ENCODE results near the gene GPR84. TPM values are rescaled to one million over a fixed set of nuclear protein-coding genes. Genes with fewer than 3 reads are reported as not detected.

GPR84 gene
- total and polyA plus RNA-seq, 2 of the 13 experiments (the other 11 are each of a cell fraction or from before 2014, with no cell fraction given), result not detected

- TF ChIP-seq, protein P1, sequence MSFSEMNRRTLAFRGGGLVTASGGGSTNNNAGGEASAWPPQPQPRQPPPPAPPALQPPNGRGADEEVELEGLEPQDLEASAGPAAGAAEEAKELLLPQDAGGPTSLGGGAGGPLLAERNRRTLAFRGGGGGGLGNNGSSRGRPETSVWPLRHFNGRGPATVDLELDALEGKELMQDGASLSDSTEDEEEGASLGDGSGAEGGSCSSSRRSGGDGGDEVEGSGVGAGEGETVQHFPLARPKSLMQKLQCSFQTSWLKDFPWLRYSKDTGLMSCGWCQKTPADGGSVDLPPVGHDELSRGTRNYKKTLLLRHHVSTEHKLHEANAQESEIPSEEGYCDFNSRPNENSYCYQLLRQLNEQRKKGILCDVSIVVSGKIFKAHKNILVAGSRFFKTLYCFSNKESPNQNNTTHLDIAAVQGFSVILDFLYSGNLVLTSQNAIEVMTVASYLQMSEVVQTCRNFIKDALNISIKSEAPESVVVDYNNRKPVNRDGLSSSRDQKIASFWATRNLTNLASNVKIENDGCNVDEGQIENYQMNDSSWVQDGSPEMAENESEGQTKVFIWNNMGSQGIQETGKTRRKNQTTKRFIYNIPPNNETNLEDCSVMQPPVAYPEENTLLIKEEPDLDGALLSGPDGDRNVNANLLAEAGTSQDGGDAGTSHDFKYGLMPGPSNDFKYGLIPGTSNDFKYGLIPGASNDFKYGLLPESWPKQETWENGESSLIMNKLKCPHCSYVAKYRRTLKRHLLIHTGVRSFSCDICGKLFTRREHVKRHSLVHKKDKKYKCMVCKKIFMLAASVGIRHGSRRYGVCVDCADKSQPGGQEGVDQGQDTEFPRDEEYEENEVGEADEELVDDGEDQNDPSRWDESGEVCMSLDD (CRISPR knock-in tag; IDR thresholded peaks at IDR 0.05; ENCODE audit: borderline replicate concordance), result no peak
- TF ChIP-seq HNF4G (IDR thresholded peaks at IDR 0.05; ENCODE audit: borderline replicate concordance, low read depth, low read length), result no peak; the same call in none of the 2 replicates
- TF ChIP-seq HNF4G (CRISPR knock-in tag; IDR thresholded peaks at IDR 0.05; ENCODE audit: borderline replicate concordance, low read depth), result no peak
- TF ChIP-seq KDM6A (CRISPR knock-in tag; IDR thresholded peaks at IDR 0.05; ENCODE audit: low read depth), result no peak
- TF ChIP-seq, protein P2, sequence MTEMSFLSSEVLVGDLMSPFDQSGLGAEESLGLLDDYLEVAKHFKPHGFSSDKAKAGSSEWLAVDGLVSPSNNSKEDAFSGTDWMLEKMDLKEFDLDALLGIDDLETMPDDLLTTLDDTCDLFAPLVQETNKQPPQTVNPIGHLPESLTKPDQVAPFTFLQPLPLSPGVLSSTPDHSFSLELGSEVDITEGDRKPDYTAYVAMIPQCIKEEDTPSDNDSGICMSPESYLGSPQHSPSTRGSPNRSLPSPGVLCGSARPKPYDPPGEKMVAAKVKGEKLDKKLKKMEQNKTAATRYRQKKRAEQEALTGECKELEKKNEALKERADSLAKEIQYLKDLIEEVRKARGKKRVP (CRISPR knock-in tag; IDR thresholded peaks at IDR 0.05), result no peak
- TF ChIP-seq ZNF468 (CRISPR knock-in tag; IDR thresholded peaks at IDR 0.05), result no peak
- TF ChIP-seq CEBPG (CRISPR knock-in tag; IDR thresholded peaks at IDR 0.05), result 0 out of 2 replicates have a peak, but pooled peaks have one; percentile 1
- no peak for TF ChIP-seq HDAC6 (IDR thresholded peaks at IDR 0.05; ENCODE audit: low read depth, low read length)
- TF ChIP-seq PBX3 (CRISPR knock-in tag; IDR thresholded peaks at IDR 0.05; ENCODE audit: borderline replicate concordance), result no peak
- no peak for TF ChIP-seq ZNF33B (CRISPR knock-in tag; IDR thresholded peaks at IDR 0.05)
- TF ChIP-seq ZNF703 (CRISPR knock-in tag; IDR thresholded peaks at IDR 0.05; ENCODE audit: borderline replicate concordance), result no peak
- TF ChIP-seq ZBTB42 (CRISPR knock-in tag; IDR thresholded peaks at IDR 0.05), result no peak
- TF ChIP-seq HNF4A (CRISPR knock-in tag; IDR thresholded peaks at IDR 0.05), result peak; percentile 70
- TF ChIP-seq TGIF2 (CRISPR knock-in tag; IDR thresholded peaks at IDR 0.05), result no peak
- no peak for TF ChIP-seq ZBTB38 (CRISPR knock-in tag; IDR thresholded peaks at IDR 0.05)
- no peak for TF ChIP-seq GTF3A (CRISPR knock-in tag; conservative IDR thresholded peaks at IDR 0.05)
- no peak for TF ChIP-seq ZNF563 (CRISPR knock-in tag; IDR thresholded peaks at IDR 0.05)
- peak; percentile 68 for TF ChIP-seq ARID5B (CRISPR knock-in tag; IDR thresholded peaks at IDR 0.05)
- TF ChIP-seq MEIS2 (CRISPR knock-in tag; IDR thresholded peaks at IDR 0.05), result no peak
- no peak for TF ChIP-seq ZSCAN30 (CRISPR knock-in tag; IDR thresholded peaks at IDR 0.05)
Observed at GRCh38 chr12:54328595-54329337, 35.5 kb downstream of the GPR84 start (continued).
